SK-N-SH treated with all-trans-retinoic acid at 6 μM for 48 hours (cell line): ENCODE results near the gene PLA2G15.

Experiments used
- ATAC-seq: fragments of 200-7000 bp; cut with Tn5 transposase; 3 replicates; pipeline ENCODE4 v1.9.1; 2020; ENCODE audit warnings: mild to moderate bottlenecking, moderate library complexity
- ARNTL ChIP-seq: fragments of 450-650 bp; formaldehyde crosslinking; IDR thresholded peaks from 2 replicates; pipeline ENCODE4 v1.5.0; 2020; ENCODE audit warnings: low read depth, mild to moderate bottlenecking, moderate library complexity, borderline replicate concordance
- BACH2 ChIP-seq: fragments of 250-450 bp; sonication (Bioruptor Pico); IDR thresholded peaks from 2 replicates; pipeline ENCODE4 v1.9.0; 2021; ENCODE audit warnings: mild to moderate bottlenecking, borderline replicate concordance
- CREB5 ChIP-seq: fragments of 250-450 bp; sonication (Bioruptor Pico); IDR thresholded peaks from 2 replicates; pipeline ENCODE4 v1.5.1; 2020; ENCODE audit warnings: low read depth, mild to moderate bottlenecking, moderate library complexity
- CSDC2 ChIP-seq: fragments of 250-450 bp; sonication (Bioruptor Pico); IDR thresholded peaks from 2 replicates; pipeline ENCODE4 v1.5.0; 2020; ENCODE audit warnings: mild to moderate bottlenecking, moderate library complexity
- ESRRG ChIP-seq: fragments of 250-450 bp; sonication (Bioruptor Pico); IDR thresholded peaks from 2 replicates; pipeline ENCODE4 v1.6.1; 2021; ENCODE audit warnings: mild to moderate bottlenecking
- GLIS3 ChIP-seq: fragments of 250-450 bp; sonication (Bioruptor Pico); IDR thresholded peaks from 2 replicates; pipeline ENCODE4 v1.5.0; 2020; ENCODE audit warnings: mild to moderate bottlenecking, moderate library complexity
- ISL1 ChIP-seq: fragments of 250-450 bp; sonication (Bioruptor Pico); IDR thresholded peaks from 2 replicates; pipeline ENCODE4 v2.1.2; 2022; ENCODE audit warnings: mild to moderate bottlenecking, moderate library complexity
- PATZ1 ChIP-seq: fragments of 250-450 bp; sonication (Bioruptor Pico); IDR thresholded peaks from 2 replicates; pipeline ENCODE4 v1.8.0; 2020; ENCODE audit warnings: mild to moderate bottlenecking, moderate library complexity, borderline replicate concordance
- PPARA ChIP-seq: fragments of 250-450 bp; sonication (Bioruptor Pico); IDR thresholded peaks from 2 replicates; pipeline ENCODE4 v1.5.0; 2020; ENCODE audit warnings: mild to moderate bottlenecking, borderline replicate concordance
- RARB ChIP-seq: fragments of 250-450 bp; sonication (Bioruptor Pico); IDR thresholded peaks from 2 replicates; pipeline ENCODE4 v1.8.0; 2021; ENCODE audit warnings: mild to moderate bottlenecking, moderate library complexity
- TCF4 ChIP-seq: fragments of 250-450 bp; sonication (Bioruptor Pico); IDR thresholded peaks from 2 replicates; pipeline ENCODE4 v1.8.0; 2021; ENCODE audit warnings: mild to moderate bottlenecking, moderate library complexity, borderline replicate concordance
- TOX ChIP-seq: fragments of 250-450 bp; sonication (Bioruptor Pico); IDR thresholded peaks from 2 replicates; pipeline ENCODE4 v1.8.0; 2021; ENCODE audit warnings: mild to moderate bottlenecking, moderate library complexity, borderline replicate concordance
- ZC3H10 ChIP-seq: fragments of 250-450 bp; sonication (Bioruptor Pico); IDR thresholded peaks from 2 replicates; pipeline ENCODE4 v1.5.1; 2021; ENCODE audit warnings: mild to moderate bottlenecking, moderate library complexity
- ZNF565 ChIP-seq: fragments of 450-650 bp; formaldehyde crosslinking; conservative IDR thresholded peaks from 2 replicates; pipeline ENCODE4 v1.5.0; 2020; ENCODE audit warnings: low read depth, mild to moderate bottlenecking, moderate library complexity
- ZNF70 ChIP-seq: fragments of 450-650 bp; formaldehyde crosslinking; IDR thresholded peaks from 2 replicates; pipeline ENCODE4 v1.5.0; 2020; ENCODE audit warnings: mild to moderate bottlenecking, moderate library complexity
- ZNF8 ChIP-seq: fragments of 450-650 bp; formaldehyde crosslinking; IDR thresholded peaks from 2 replicates; pipeline ENCODE4 v1.5.0; 2020; ENCODE audit warnings: mild to moderate bottlenecking, moderate library complexity
- TF ChIP-seq, protein P1 (sequence below): fragments of 250-450 bp; sonication (Bioruptor Pico); IDR thresholded peaks from 2 replicates; pipeline ENCODE4 v1.8.0; 2021; ENCODE audit warnings: low read depth, mild to moderate bottlenecking, moderate library complexity, borderline replicate concordance
- TF ChIP-seq, protein P2 (sequence below): fragments of 250-450 bp; sonication (Bioruptor Pico); IDR thresholded peaks from 2 replicates; pipeline ENCODE4 v1.5.0; 2020; ENCODE audit warnings: mild to moderate bottlenecking, moderate library complexity

The PLA2G15 gene

DNA sequence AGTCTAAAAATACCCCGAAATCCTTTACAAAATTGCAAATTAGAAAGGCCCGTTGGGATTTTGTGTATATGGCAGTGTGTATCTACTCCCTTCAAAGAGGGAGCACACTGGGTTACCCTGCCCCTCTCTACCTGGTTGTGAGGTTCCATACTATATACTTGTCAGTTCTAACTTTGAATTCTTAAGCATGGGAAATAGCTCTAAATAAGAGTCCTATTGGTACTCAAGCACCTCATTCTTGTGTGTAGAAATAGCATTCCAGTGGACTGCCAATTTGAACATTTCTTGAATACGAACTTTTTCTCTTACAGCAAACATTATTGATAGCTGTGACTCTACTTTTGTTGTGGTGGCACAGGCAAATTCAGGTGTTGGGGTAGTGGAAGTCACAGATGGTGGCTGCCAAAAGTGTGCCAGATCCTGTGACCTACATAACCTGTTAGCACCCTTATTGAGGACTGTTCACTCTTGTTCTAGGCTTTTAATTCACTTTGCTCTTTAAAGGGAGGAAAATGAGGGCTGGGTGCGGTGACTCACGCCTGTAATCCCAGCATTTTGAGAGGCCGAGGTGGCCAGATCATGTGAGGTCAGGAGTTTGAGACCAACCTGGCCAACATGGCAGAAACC is 25.3 kb upstream of the PLA2G15 start:
- no peak for TF ChIP-seq RARB (CRISPR knock-in tag)
- TF ChIP-seq, protein P1, sequence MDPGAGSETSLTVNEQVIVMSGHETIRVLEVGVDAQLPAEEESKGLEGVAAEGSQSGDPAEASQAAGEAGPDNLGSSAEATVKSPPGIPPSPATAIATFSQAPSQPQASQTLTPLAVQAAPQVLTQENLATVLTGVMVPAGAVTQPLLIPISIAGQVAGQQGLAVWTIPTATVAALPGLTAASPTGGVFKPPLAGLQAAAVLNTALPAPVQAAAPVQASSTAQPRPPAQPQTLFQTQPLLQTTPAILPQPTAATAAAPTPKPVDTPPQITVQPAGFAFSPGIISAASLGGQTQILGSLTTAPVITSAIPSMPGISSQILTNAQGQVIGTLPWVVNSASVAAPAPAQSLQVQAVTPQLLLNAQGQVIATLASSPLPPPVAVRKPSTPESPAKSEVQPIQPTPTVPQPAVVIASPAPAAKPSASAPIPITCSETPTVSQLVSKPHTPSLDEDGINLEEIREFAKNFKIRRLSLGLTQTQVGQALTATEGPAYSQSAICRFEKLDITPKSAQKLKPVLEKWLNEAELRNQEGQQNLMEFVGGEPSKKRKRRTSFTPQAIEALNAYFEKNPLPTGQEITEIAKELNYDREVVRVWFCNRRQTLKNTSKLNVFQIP (CRISPR knock-in tag): no peak
- TF ChIP-seq ESRRG (CRISPR knock-in tag): no peak
- no peak for TF ChIP-seq PATZ1
- no peak for TF ChIP-seq ISL1
- no peak for TF ChIP-seq GLIS3 (CRISPR knock-in tag)
- TF ChIP-seq ZNF8 (CRISPR knock-in tag): no peak
- TF ChIP-seq, protein P2, sequence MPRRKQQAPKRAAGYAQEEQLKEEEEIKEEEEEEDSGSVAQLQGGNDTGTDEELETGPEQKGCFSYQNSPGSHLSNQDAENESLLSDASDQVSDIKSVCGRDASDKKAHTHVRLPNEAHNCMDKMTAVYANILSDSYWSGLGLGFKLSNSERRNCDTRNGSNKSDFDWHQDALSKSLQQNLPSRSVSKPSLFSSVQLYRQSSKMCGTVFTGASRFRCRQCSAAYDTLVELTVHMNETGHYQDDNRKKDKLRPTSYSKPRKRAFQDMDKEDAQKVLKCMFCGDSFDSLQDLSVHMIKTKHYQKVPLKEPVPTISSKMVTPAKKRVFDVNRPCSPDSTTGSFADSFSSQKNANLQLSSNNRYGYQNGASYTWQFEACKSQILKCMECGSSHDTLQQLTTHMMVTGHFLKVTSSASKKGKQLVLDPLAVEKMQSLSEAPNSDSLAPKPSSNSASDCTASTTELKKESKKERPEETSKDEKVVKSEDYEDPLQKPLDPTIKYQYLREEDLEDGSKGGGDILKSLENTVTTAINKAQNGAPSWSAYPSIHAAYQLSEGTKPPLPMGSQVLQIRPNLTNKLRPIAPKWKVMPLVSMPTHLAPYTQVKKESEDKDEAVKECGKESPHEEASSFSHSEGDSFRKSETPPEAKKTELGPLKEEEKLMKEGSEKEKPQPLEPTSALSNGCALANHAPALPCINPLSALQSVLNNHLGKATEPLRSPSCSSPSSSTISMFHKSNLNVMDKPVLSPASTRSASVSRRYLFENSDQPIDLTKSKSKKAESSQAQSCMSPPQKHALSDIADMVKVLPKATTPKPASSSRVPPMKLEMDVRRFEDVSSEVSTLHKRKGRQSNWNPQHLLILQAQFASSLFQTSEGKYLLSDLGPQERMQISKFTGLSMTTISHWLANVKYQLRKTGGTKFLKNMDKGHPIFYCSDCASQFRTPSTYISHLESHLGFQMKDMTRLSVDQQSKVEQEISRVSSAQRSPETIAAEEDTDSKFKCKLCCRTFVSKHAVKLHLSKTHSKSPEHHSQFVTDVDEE (CRISPR knock-in tag): no peak
- TF ChIP-seq ZC3H10: no peak
- TF ChIP-seq CREB5 (CRISPR knock-in tag): no peak
- TF ChIP-seq PPARA (CRISPR knock-in tag): no peak
- ATAC-seq: no peak

DNA sequence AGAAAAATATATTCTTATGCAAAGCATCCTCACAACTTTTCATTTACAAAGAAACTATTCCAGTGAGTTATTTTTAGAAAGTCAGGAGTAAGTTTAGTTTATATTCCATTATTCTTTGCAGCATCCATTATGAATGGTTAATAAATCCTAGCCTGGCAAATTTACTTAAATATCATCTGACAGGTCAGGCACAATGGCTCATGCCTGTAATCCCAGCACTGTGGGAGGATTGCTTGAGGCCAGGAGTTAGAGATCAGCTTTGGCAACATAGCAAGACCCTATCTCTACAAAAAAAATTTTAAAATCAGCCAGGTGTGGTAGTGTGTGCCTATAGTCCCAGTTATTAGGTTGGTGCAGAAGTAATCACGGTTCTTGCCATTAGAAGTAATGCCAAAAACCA is 22.1 kb upstream of the PLA2G15 start:
- ATAC-seq: peak; percentile 50; the same call in 2 of the 3 replicates
- TF ChIP-seq CREB5 (CRISPR knock-in tag) (no peak), BACH2 (no peak), GLIS3 (CRISPR knock-in tag) (no peak), ARNTL (CRISPR knock-in tag) (no peak), RARB (CRISPR knock-in tag) (no peak), ZC3H10 (no peak), CSDC2 (CRISPR knock-in tag) (no peak), TOX (CRISPR knock-in tag) (no peak), ZNF70 (no peak), ISL1 (no peak), ZNF565 (CRISPR knock-in tag) (no peak), PPARA (CRISPR knock-in tag) (no peak), ESRRG (CRISPR knock-in tag) (no peak)
- TF ChIP-seq, protein P2 (CRISPR knock-in tag): no peak

DNA sequence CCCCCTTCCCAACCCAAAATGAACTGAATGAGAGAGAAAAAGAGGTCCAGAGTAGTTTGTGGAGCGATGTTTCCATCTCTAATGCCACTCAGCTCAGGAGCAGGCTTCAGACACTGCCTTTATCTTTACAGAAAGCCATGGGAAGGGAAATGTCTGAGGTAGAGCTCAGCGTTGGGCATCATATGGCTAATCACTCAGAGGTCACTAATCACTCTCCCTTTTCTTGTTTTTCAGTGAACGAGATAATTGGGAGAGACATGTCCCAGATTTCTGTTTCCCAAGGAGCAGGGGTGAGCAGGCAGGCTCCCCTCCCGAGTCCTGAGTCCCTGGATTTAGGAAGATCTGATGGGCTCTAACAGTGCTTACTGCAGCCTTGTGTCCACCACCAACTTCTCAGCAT is 19.1 kb upstream of the PLA2G15 start:
- ATAC-seq: no peak

More for the DNA sequence above, 19.1 kb upstream of the PLA2G15 start:
- no peak for TF ChIP-seq PATZ1
- no peak for TF ChIP-seq TCF4 (CRISPR knock-in tag)
- TF ChIP-seq BACH2: no peak
- no peak for TF ChIP-seq ISL1
- TF ChIP-seq TOX (CRISPR knock-in tag): no peak
- TF ChIP-seq, all 23 proteins: peak for 0
